Heart left ventricle (tissue), 16 donors: ENCODE data around the gene UCN3. TPM values are rescaled to one million over a fixed set of nuclear protein-coding genes. Genes with fewer than 3 reads are reported as not detected.

Experiments
- ATAC-seq, 4 donors: fragments of 200-7000 bp; cut with Tn5 transposase; one replicate each; pipeline ENCODE4 v1.9.1; 2020 to 2022; ENCODE audit warnings: moderate library complexity in 4 of 4, mild to moderate bottlenecking in 3 of 4, moderate number of reproducible peaks in 1 of 4
- DNase-seq, 5 donors: peaks; one replicate each; pipeline ENCODE4 v3.0.0-alpha.2; 2020
- H3K27ac ChIP-seq, 12 donors: fragments of 200-600 bp; sonication (generic) in 4 of 12; one replicate each; pipeline versions ENCODE4 v1.5.0 to v1.8.0; 2016 to 2022; ENCODE audit warnings: mild to moderate bottlenecking in 2 of 12
- H3K27me3 ChIP-seq, 9 donors: fragments of 200-600 bp; sonication (generic) in 2 of 9; one replicate each; pipeline versions ENCODE4 v1.5.1 to v1.8.0; 2016 to 2022; ENCODE audit warnings: mild to moderate bottlenecking in 3 of 9
- H3K36me3 ChIP-seq, 9 donors: fragments of 200-600 bp; sonication (generic) in 2 of 9; one replicate each; pipeline versions ENCODE4 v1.5.0 to v1.8.0; 2018 to 2022; ENCODE audit warnings: mild to moderate bottlenecking in 2 of 9
- H3K4me1 ChIP-seq, 12 donors: fragments of 200-600 bp; sonication (generic) in 4 of 12; one replicate each; pipeline versions ENCODE4 v1.5.0 to v1.8.0; 2016 to 2022; ENCODE audit warnings: mild to moderate bottlenecking in 3 of 12
- H3K4me3 ChIP-seq, 12 donors: fragments of 200-600 bp; sonication (generic) in 4 of 12; one replicate each; pipeline versions ENCODE4 v1.5.0 to v1.8.0; 2017 to 2022; ENCODE audit warnings: mild to moderate bottlenecking in 9 of 12, moderate library complexity in 4 of 12
- H3K9me3 ChIP-seq, 12 donors: fragments of 200-600 bp; sonication (generic) in 4 of 12; one replicate each; pipeline versions ENCODE4 v1.5.0 to v1.8.0; 2016 to 2022; ENCODE audit warnings: mild to moderate bottlenecking in 1 of 12
- CTCF ChIP-seq, 12 donors: fragments of 200-600 bp; sonication (generic) in 4 of 12; IDR thresholded peaks; one replicate each; pipeline versions ENCODE4 v1.5.0 to v1.8.0; 2018 to 2022; ENCODE audit warnings: antibody characterized with exemption in 12 of 12, mild to moderate bottlenecking in 5 of 12
- POLR2A ChIP-seq, 2 donors: fragments of 450-650 bp; IDR thresholded peaks; one replicate each; pipeline ENCODE4 v1.6.1; 2017; ENCODE audit warnings: antibody characterized with exemption in 2 of 2, mild to moderate bottlenecking in 2 of 2, moderate library complexity in 2 of 2
- WGBS, 4 donors: extraction: QIAGEN DNeasy Blood & Tissue Kit in 2 of 4; methylation state at CpG; one replicate each; pipeline versions ENCODE4 v1.1.5 to v1.1.7; 2013 to 2018; 5-methylcytosine and 5-hydroxymethylcytosine counted together
- intact Hi-C, 10 donors: fragments of 100-400 bp; cut with DNase I; formaldehyde crosslinking; loops; one replicate each; pipeline versions ENCODE4 v1.11.1 to v1.14.2; 2022
- polyA plus RNA-seq, 2 donors: library from polyadenylated mRNA; stranded (reverse); fragments of 200-250 nt; gene quantifications; one replicate each; pipeline ENCODE4 v1.2.3, GENCODE V29; 2013
- total RNA-seq, 9 donors: library from RNA; depleted of rRNA in 2 of 9; stranded (reverse); fragments of >200 nt in 2 of 9; fragmentation: NEBNext Ultra II Directional in 3 of 9; extraction: Animal tissue kit (Norgen Biotek cat#: 25700) in 3 of 9; gene quantifications; one replicate each; pipeline versions ENCODE4 v1.1.0 to v1.2.4, GENCODE V29; 2016 to 2023
- donor health status: ischemic (EF 13 %, LVEDD 7.1; RV severe dilation, severe dysfunction).
- donor health status: healthy with polysubstance abuse.
- donor health status: DM: no; HTN: yes; CAD: no.
- donor health status: DM: no; HTN: no; CAD: no.
- donor health status: ischemic (EF 25% LVEDD 6.9; RV normal size, moderate dysfunction).
- donor health status: ischemic (EF 25% LVEDD 5.7; RV mildly dilated, moderate dysfunction).
- donor health status: healthy.
- donor health status: DM: yes; HTN: yes; CAD: no.
- donor health status: ischemic (EF 35%, LVEDD 5.7; RV mildly dilated, moderate dysfunction).
- donor health status: nonischemic (EF 11% LVEDD 7.7; RV severe dilation, severe dysfunction).
- donor health status: DM: yes; HTN: yes; CAD: no.
- donor health status: PGD.
- donor health status: ischemic (EF 29% LVEDD 5.4; RV normal size, mild dysfunction).
- donor health status: nonischemic (EF 23%, LVEDD 6.1; RV moderate dilation, normal function).

The UCN3 gene
- total and polyA plus RNA-seq, 11 donors = not detected

GRCh38 chr10:5338010-5338409 lies 26.8 kb upstream of the UCN3 start:
- TF ChIP-seq CTCF (IDR thresholded peaks at IDR 0.05) (no peak), POLR2A (IDR thresholded peaks at IDR 0.05) (no peak)
- Histone ChIP-seq H3K27me3 (peaks cover 0 to 9% (median 0%) of the 10 kb centered on the region in 9 donors), H3K4me3 (no peak overlapping the region), H3K36me3 (no peaks in the 10 kb centered on the region), H3K4me1 (no peaks in the 10 kb centered on the region), H3K9me3 (no peaks in the 10 kb centered on the region), H3K27ac (no peak overlapping the region)
- ATAC-seq (no peak), DNase-seq (no peak)
- intact Hi-C loops = no loop called here

- Histone ChIP-seq H3K27me3 (no peaks in the 10 kb centered on the region), H3K4me1 (no peaks in the 10 kb centered on the region), H3K9me3 (no peaks in the 10 kb centered on the region), H3K4me3 (no peak overlapping the region), H3K27ac (no peak overlapping the region), H3K36me3 (no peaks in the 10 kb centered on the region)
- no peak for ATAC-seq
- WGBS, 4 donors = 89 to 91% (median 91%) methylated on average over 3 of the region's 3 CpGs
- no peak for DNase-seq
- TF ChIP-seq CTCF (IDR thresholded peaks at IDR 0.05) = no peak
- TF ChIP-seq POLR2A (IDR thresholded peaks at IDR 0.05) = no peak
- intact Hi-C loops = no loop called here
These were observed 21.7 kb upstream of the UCN3 start for GRCh38 chr10:5343092-5343491.

- TF ChIP-seq CTCF (IDR thresholded peaks at IDR 0.05) = peak in 2 of 12 donors; percentile 12 to 20
- TF ChIP-seq POLR2A (IDR thresholded peaks at IDR 0.05) = no peak
- Histone ChIP-seq H3K4me3 (no peak overlapping the region), H3K27ac (no peak overlapping the region), H3K36me3 (no peaks in the 10 kb centered on the region), H3K4me1 (no peaks in the 10 kb centered on the region), H3K27me3 (no peaks in the 10 kb centered on the region), H3K9me3 (no peaks in the 10 kb centered on the region)
- DNase-seq = no peak
- ATAC-seq = no peak
- 53 to 75% (median 59%) methylated on average over 4 of the region's 4 CpGs for WGBS, 4 donors
- intact Hi-C loops = no loop called here
These were observed 21.2 kb upstream of the UCN3 start for GRCh38 chr10:5343561-5343960.

GRCh38 chr10:5343979-5344378 lies 20.8 kb upstream of the UCN3 start:
- WGBS, 4 donors = 70 to 85% (median 76%) methylated on average over 4 of the region's 4 CpGs
- Histone ChIP-seq H3K4me1 (no peaks in the 10 kb centered on the region), H3K9me3 (no peaks in the 10 kb centered on the region), H3K36me3 (no peaks in the 10 kb centered on the region), H3K4me3 (no peak overlapping the region), H3K27me3 (no peaks in the 10 kb centered on the region), H3K27ac (no peak overlapping the region)
- intact Hi-C loops = no loop called here
- DNase-seq (no peak), ATAC-seq (no peak)
- TF ChIP-seq CTCF (IDR thresholded peaks at IDR 0.05) (no peak), POLR2A (IDR thresholded peaks at IDR 0.05) (no peak)
